Lower leg skin (tissue), 4 donors: ENCODE results near the gene PITPNC1. TPM values are rescaled to one million over a fixed set of nuclear protein-coding genes. Genes with fewer than 3 reads are reported as not detected.

Source experiments
- DNase-seq, 2 donors: peaks; one replicate each; pipeline ENCODE4 v3.0.0-alpha.2; 2019; ENCODE audit warnings: low spot score in 2 of 2
- H3K4me3 ChIP-seq: fragments of 200-600 bp; sonication (generic); 2 replicates; pipeline ENCODE4 v1.5.1; 2017; ENCODE audit warnings: mild to moderate bottlenecking, low read depth; ENCODE audit not compliant: poor library complexity, severe bottlenecking
- POLR2A ChIP-seq, 2 donors: fragments of 450-650 bp; IDR thresholded peaks; one replicate each; pipeline ENCODE4 v1.6.1; 2016 to 2017; ENCODE audit warnings: antibody characterized with exemption in 2 of 2, mild to moderate bottlenecking in 1 of 2, moderate library complexity in 1 of 2
- WGBS, 2 donors: methylation state at CpG; one replicate each; pipeline ENCODE4 v1.1.5; 2018; 5-methylcytosine and 5-hydroxymethylcytosine counted together
- intact Hi-C: fragments of 100-400 bp; cut with DNase I; formaldehyde crosslinking; loops from one replicate; pipeline ENCODE4 v1.15.0; 2023; ENCODE audit warnings: low total_unique reads
- total RNA-seq, 4 donors: library from RNA; depleted of rRNA; stranded (reverse); fragments of >200 nt; gene quantifications; one replicate each; pipeline ENCODE4 v1.1.0, GENCODE V29; 2016
- TF ChIP-seq, protein P1 (sequence below), 3 donors: fragments of 450-650 bp; IDR thresholded peaks; one replicate each; pipeline ENCODE4 v1.5.1; 2016; ENCODE audit warnings: antibody characterized with exemption in 3 of 3, mild to moderate bottlenecking in 3 of 3, moderate library complexity in 2 of 3

The PITPNC1 gene
- total RNA-seq, 4 donors from 2014 or later, result 1.7 to 8.2 (median 4.6) TPM

DNA sequence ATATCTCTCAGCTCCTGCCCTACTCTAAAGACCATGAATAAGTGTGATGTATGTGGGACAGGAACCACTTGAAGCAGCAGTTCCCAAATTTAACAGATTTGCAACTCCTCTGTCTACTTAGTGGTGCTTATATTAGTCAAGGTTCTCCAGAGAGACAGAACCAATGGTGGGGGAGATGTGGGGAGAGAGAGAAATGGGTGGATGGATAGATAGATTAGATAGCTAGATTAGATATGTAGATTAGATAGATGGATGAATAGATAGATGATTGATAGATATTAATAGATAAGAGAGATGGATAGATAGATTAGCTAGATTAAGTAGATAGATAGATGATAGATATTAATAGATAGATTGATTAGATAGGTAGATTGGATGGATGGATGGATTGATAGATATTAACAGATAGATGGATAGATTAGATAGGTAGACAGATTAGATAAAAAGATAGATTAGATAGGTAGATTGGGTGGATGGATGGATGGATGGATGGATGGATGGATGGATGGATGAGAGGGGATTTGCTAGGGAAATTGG lies 186.7 kb downstream of the PITPNC1 start:
- DNase-seq, result no peak
- no peak overlapping the region for H3K4me3 ChIP-seq
- TF ChIP-seq, protein P1, sequence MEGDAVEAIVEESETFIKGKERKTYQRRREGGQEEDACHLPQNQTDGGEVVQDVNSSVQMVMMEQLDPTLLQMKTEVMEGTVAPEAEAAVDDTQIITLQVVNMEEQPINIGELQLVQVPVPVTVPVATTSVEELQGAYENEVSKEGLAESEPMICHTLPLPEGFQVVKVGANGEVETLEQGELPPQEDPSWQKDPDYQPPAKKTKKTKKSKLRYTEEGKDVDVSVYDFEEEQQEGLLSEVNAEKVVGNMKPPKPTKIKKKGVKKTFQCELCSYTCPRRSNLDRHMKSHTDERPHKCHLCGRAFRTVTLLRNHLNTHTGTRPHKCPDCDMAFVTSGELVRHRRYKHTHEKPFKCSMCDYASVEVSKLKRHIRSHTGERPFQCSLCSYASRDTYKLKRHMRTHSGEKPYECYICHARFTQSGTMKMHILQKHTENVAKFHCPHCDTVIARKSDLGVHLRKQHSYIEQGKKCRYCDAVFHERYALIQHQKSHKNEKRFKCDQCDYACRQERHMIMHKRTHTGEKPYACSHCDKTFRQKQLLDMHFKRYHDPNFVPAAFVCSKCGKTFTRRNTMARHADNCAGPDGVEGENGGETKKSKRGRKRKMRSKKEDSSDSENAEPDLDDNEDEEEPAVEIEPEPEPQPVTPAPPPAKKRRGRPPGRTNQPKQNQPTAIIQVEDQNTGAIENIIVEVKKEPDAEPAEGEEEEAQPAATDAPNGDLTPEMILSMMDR (IDR thresholded peaks at IDR 0.05), result no peak
- no peak for TF ChIP-seq POLR2A (IDR thresholded peaks at IDR 0.05)
- intact Hi-C loops, result no loop called here

GRCh38 chr17:67565068-67565467 lies 188.0 kb downstream of the PITPNC1 start:
- 95 to 98% methylated on average over 2 of the region's 2 CpGs for WGBS, 2 donors
- intact Hi-C loops, result no loop called here
- TF ChIP-seq, protein P1 (IDR thresholded peaks at IDR 0.05), result no peak
- TF ChIP-seq POLR2A (IDR thresholded peaks at IDR 0.05), result no peak
- DNase-seq, result no peak
- no peak overlapping the region for H3K4me3 ChIP-seq

DNA sequence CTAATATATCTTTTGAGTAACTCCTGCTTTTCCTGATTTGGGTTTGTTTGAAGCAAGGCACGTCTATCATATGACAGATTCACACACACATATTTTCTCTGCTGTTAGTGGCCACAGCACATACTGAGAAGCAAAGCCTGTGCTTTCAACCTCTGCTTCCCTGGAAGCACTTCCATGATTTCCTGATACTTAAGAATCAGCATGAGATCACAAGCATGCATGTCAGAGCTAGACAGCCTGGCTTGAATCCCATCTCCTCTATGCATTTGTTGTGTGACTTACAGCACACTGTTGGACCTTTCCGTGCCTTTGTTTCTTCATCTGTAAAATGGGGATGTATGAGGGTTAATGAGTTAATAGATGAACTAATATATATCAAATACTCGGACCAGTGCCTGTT lies 189.6 kb downstream of the PITPNC1 start:
- DNase-seq, result no peak
- no peak overlapping the region for H3K4me3 ChIP-seq
- 75 to 79% methylated on average over 3 of the region's 3 CpGs for WGBS, 2 donors
- TF ChIP-seq, protein P1 (IDR thresholded peaks at IDR 0.05), result no peak
- no peak for TF ChIP-seq POLR2A (IDR thresholded peaks at IDR 0.05)
- intact Hi-C loops, result no loop called here

GRCh38 chr17:67569015-67569451 lies 192.0 kb downstream of the PITPNC1 start:
- no peak for DNase-seq
- WGBS, 2 donors, result 67 to 71% methylated on average over 5 of the region's 5 CpGs
- intact Hi-C loops, result no loop called here
- TF ChIP-seq, protein P1 (IDR thresholded peaks at IDR 0.05), result no peak
- no peak for TF ChIP-seq POLR2A (IDR thresholded peaks at IDR 0.05)
- no peak overlapping the region for H3K4me3 ChIP-seq

- no peak overlapping the region for H3K4me3 ChIP-seq
- WGBS, 2 donors, result 79 to 83% methylated on average over 6 of the region's 6 CpGs
- TF ChIP-seq, protein P1 (IDR thresholded peaks at IDR 0.05), result no peak
- no peak for TF ChIP-seq POLR2A (IDR thresholded peaks at IDR 0.05)
- DNase-seq, result no peak
- intact Hi-C loops, result no loop called here
Observed at GRCh38 chr17:67569873-67570272, 192.8 kb downstream of the PITPNC1 start.

DNA sequence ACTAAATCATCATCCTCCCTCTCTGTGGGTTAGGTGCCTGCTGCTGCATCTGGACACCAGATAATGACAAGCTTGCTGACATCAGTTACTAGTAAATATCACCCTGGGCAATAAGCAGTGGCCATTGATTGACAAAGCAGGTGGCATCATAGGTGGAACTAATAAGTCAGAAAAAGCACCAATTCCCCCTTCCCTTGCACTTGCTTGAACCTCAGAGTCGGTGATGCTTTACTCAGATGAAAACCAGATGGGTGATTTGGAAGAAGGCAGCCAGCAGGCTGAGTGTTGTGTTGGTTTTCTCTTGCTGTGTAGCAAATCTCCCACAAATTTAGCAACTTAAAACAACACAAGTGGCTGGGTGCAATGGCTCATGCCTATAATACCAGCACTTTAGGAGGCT lies 193.7 kb downstream of the PITPNC1 start:
- H3K4me3 ChIP-seq, result no peak overlapping the region
- 81 to 82% methylated on average over 1 of the region's 1 CpG for WGBS, 2 donors
- intact Hi-C loops, result no loop called here
- no peak for DNase-seq
- TF ChIP-seq POLR2A (IDR thresholded peaks at IDR 0.05), result no peak
- TF ChIP-seq, protein P1 (IDR thresholded peaks at IDR 0.05), result no peak
